Measurements from ENCODE around the gene SLC19A2. TPM values are rescaled to one million over a fixed set of nuclear protein-coding genes. Genes with fewer than 3 reads are reported as not detected.

Gene SLC19A2
- polyA plus RNA-seq, 1 of the 3 experiments (the other 2 are of a cell fraction): 3.4 TPM

GRCh38 chr1:169426174-169426705, 59.5 kb downstream of the SLC19A2 start:
- 20% methylated on average over 6 of the region's 6 CpGs for WGBS (ENCODE audit: low lambda C conversion rate)

More at GRCh38 chr1:169426174-169426705, 59.5 kb downstream of the SLC19A2 start:
- H3K27ac ChIP-seq (ENCODE audit: low read depth in 2 of 2, low read length in 1 of 2): no peak overlapping the region
- no peaks in the 10 kb centered on the region for H4K20me1 ChIP-seq (ENCODE audit: insufficient read depth)
- 0 out of 2 replicates have a peak overlapping the region, but pooled peaks have one; percentile 53 for H3K9ac ChIP-seq
- peak overlapping the region; percentile 76 for H3K4me2 ChIP-seq
- H3K9me3 ChIP-seq: no peaks in the 10 kb centered on the region
- H3K79me2 ChIP-seq (ENCODE audit: insufficient read depth): no peaks in the 10 kb centered on the region; the same call in 1 of the 2 replicates
- H3K9me2 ChIP-seq: no peaks in the 10 kb centered on the region
- ChIA-PET CTCF (interaction anchor here (0.9 to 1.2 kb wide), 2 partner anchors 63 to 1084 kb away, joined by 3 to 4 read pairs; no protein-coding TSS in a partner anchor), POLR2A (interaction anchor here (1.6 kb wide), 1 partner anchor 60 kb away, joined by 7 read pairs; the partner anchor contains the start of gene SLC19A2)
- H3K4me1 ChIP-seq (ENCODE audit: control insufficient read depth in 1 of 2, insufficient read depth in 2 of 2, low read depth in 1 of 2, low read length in 1 of 2): peaks cover 0 to 4% of the 10 kb centered on the region in 2 experiments; a peak in 1 of 4 replicates
- TF ChIP-seq RAD21 (IDR thresholded peaks at IDR 0.05; ENCODE audit: low read length): no peak
- no peak for TF ChIP-seq MXI1 (IDR thresholded peaks at IDR 0.05; ENCODE audit: low read depth, low read length)
- no peak for TF ChIP-seq POLR2AphosphoS5 (IDR thresholded peaks at IDR 0.05; ENCODE audit: low read depth, low read length)
- TF ChIP-seq TAF1 (IDR thresholded peaks at IDR 0.05; ENCODE audit: borderline replicate concordance, low read depth, low read length): no peak
- no peak for TF ChIP-seq FOSL2 (IDR thresholded peaks at IDR 0.05; ENCODE audit: borderline replicate concordance, low read depth)
- no peak for TF ChIP-seq RFX5 (IDR thresholded peaks at IDR 0.05; ENCODE audit: low read length)
- no peak for TF ChIP-seq JUND (IDR thresholded peaks at IDR 0.05)
- no peak for TF ChIP-seq CHD2 (IDR thresholded peaks at IDR 0.05; ENCODE audit: low read length, partially characterized antibody)
- TF ChIP-seq, protein P1, sequence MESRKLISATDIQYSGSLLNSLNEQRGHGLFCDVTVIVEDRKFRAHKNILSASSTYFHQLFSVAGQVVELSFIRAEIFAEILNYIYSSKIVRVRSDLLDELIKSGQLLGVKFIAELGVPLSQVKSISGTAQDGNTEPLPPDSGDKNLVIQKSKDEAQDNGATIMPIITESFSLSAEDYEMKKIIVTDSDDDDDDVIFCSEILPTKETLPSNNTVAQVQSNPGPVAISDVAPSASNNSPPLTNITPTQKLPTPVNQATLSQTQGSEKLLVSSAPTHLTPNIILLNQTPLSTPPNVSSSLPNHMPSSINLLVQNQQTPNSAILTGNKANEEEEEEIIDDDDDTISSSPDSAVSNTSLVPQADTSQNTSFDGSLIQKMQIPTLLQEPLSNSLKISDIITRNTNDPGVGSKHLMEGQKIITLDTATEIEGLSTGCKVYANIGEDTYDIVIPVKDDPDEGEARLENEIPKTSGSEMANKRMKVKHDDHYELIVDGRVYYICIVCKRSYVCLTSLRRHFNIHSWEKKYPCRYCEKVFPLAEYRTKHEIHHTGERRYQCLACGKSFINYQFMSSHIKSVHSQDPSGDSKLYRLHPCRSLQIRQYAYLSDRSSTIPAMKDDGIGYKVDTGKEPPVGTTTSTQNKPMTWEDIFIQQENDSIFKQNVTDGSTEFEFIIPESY (IDR thresholded peaks at IDR 0.05; ENCODE audit: borderline replicate concordance, low read depth): no peak
- no peak for TF ChIP-seq EZH2phosphoT487 (IDR thresholded peaks at IDR 0.05; ENCODE audit: borderline replicate concordance, low read depth)
- TF ChIP-seq, protein P2, sequence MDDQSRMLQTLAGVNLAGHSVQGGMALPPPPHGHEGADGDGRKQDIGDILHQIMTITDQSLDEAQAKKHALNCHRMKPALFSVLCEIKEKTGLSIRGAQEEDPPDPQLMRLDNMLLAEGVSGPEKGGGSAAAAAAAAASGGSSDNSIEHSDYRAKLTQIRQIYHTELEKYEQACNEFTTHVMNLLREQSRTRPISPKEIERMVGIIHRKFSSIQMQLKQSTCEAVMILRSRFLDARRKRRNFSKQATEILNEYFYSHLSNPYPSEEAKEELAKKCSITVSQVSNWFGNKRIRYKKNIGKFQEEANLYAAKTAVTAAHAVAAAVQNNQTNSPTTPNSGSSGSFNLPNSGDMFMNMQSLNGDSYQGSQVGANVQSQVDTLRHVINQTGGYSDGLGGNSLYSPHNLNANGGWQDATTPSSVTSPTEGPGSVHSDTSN (IDR thresholded peaks at IDR 0.05): no peak
- no peak for TF ChIP-seq GABPA (IDR thresholded peaks at IDR 0.05; ENCODE audit: low read depth)
- TF ChIP-seq USF1 (IDR thresholded peaks at IDR 0.05; ENCODE audit: borderline replicate concordance, low read depth): no peak
- no peak for TF ChIP-seq EP300 (IDR thresholded peaks at IDR 0.05; ENCODE audit: borderline replicate concordance in 1 of 2, low read depth in 1 of 2, low read length in 1 of 2)
- TF ChIP-seq YY1 (IDR thresholded peaks at IDR 0.05; ENCODE audit: low read depth): no peak
- no peak for TF ChIP-seq CTCF (IDR thresholded peaks at IDR 0.05)
- TF ChIP-seq RXRA (IDR thresholded peaks at IDR 0.05; ENCODE audit: borderline replicate concordance, low read depth): no peak
- H2AFZ ChIP-seq (ENCODE audit: low read depth): peak overlapping the region; percentile 99
- H3K36me3 ChIP-seq (replicated peaks in 1 of 2; ENCODE audit: control insufficient read depth in 1 of 2, insufficient read depth in 2 of 2, low read length in 1 of 2): peaks cover 0 to 20% of the 10 kb centered on the region in 2 experiments
- H3K27me3 ChIP-seq (ENCODE audit: insufficient read depth): no peaks in the 10 kb centered on the region
- peak overlapping the region; percentile 77 to 94 for H3K4me3 ChIP-seq (ENCODE audit: low read depth in 2 of 2, low read length in 1 of 2)
- no peaks in the 10 kb centered on the region for H3F3A ChIP-seq (replicated peaks; ENCODE audit: insufficient read depth)
- no peak for DNase-seq

All from SK-N-SH (cell line).